NCI-H2107 (cell line): ENCODE data around the gene ETV3L.

Source experiments
- DNase-seq: peaks from one replicate; lab custom pipeline; 2025; lab: John Stamatoyannopoulos, UW

The ETV3L gene

DNA sequence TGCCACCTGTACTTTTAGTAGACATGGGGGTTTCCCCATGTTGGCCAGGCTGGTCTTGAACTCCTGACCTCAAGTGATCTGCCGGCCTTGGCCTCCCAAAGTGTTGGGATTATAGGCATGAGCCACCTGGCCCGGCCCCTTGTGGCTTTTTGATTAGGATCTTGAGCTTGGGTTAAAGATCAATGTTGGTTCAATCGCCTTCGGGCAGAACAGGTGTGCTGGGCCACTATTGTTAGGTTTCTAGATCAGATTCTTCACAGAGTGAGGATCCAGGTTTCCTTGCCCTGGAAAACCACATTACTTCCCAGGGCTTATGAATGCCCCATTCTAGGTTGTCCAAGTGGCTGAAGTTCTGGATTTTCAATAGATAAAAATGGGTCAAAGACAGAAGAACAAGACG, 32.5 kb upstream of the ETV3L start:
- DNase-seq: no peak

DNA sequence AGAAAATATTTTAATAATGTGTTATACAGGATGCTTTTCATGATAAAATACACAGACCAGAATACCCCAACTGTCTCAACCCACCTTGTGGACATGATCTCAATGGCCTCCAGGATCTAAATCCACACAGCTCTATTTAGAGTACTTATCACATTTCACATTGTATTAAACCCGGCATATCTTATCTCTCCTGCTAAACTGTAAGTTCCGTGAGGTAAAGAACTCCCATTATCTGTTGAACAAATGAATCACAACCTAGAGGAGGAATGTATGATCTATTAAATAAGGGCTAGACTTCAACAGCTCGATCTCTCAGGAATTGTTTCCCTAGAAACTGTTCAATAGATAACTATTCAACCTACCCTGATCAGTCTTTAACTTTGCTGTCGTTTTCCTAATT, 31.7 kb upstream of the ETV3L start:
- DNase-seq: no peak

DNA sequence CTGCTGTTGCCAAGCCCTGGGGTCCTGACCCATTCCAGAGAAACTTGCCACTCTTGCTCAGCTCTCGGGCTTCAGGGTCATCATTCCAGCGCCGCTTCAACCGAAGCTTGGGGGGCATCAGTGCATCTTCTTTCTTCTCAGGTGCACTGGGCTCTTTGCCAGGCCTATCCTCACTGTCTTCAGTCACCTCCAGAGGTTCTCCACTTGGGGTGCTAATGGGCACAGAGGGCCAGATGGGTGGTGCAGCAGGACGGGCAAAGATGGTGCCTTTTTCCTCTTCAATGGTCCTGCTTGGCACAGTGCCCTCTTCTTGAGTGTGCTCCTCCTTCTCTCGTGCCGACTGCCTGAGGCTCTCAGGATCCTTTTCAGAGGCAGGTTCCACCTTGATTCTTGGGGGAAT, 25.2 kb upstream of the ETV3L start:
- no peak for DNase-seq

- no peak for DNase-seq
Measured at GRCh38 chr1:157119448-157119847, 19.8 kb upstream of the ETV3L start.

DNA sequence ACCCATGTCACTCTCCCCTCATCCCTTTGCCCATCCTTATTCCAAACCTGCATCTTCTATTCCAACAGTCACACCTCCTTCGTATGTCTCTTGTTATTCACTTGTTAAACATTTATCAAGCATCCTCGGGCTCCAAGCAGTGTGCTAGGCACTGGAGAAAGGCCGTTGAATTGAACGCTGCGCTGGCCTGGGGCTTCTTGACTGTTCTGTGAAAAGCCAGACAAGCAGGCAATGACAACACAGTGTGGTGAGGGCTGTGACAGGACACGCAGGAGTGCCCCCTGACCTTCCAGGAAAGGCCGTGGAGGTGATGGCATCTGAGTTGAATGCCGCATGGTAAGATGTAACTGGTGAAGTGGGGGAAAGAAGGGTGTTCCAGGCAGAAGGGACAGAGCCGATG, 19.4 kb upstream of the ETV3L start:
- no peak for DNase-seq

DNA sequence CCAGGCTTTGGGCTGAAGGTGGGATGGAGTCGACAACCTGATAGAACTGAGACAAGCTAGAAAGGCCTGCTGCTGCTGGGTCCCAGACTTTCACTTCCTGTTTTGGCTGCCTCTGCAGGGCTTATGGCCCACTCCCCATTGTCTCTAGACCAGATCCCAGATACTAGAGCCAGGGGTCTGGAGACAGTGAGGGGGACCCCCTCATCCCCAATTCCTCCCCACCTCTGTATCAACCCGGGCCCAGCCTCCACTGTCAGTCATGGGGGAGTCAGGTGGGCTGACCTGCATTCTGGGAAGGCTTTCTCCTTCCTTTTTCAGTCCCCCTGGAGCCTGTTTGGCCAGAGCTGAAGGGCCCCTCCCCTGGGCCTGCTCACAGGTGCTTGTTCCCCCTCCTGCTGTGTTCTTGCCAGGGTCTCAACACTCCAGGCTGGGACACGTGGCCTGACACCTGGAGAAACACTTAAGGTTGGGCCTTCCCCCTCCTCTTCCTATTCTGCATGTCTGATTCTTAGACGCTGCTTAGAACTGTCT, 18.0 kb upstream of the ETV3L start:
- DNase-seq: peak; percentile 46

DNA sequence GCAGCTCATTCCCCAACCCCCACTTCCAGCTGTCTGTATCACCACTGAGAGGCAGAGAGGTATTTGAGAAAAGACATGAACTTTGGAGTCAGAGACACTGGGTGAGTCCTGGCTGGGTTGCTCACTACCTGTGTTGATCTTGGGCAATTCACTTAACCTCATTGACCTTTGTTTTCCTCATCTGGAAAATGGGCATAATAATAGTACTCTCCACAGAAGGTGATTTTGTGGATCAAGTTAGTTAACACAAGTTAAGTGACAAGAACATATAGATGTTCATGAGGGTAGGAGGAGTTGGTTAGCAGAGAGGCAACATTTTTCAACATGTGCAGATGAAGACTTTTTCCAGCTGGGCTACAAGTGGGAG, 17.1 kb upstream of the ETV3L start:
- no peak for DNase-seq

DNA sequence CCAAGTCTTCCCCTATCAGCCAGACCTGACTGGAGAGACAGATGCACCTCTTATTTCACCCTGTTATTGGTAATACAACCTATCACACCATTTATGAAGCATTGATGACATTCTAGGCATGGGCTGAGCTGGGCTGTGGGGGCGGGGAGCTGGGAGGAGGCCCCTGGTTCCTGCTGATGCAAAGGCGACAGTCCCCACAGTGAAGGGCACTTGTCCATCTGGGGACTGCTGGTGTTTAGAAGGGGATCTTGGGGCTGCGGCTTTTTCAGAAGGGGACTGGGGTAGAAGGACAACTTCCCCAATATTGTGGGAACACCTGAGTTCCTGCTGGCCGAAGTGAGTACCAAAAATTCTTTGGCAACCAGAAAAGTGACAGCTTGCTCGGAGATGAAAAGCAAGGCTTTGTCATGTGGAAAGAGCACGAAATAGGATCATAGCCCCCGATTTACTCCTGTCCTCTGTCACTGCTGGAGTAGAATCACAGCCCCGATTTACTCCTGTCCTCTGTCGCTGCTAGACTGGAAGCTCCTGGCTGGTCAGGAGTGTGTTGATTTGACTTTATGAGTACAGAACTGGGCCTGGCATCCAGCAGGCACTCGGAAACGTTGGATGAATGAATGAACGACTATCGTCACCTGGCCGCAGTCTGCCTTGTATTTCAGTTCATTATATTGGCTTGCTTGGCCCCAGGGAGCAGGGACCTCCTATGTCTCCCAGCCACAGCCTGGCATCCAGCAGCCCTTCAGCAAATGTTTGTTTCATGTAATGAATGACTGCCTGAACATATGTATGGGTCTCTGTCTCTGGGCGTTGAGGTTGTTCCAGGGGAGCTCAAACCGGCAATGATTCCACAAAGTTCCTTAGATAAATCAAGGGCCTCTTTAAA, 16.5 kb upstream of the ETV3L start:
- no peak for DNase-seq

DNA sequence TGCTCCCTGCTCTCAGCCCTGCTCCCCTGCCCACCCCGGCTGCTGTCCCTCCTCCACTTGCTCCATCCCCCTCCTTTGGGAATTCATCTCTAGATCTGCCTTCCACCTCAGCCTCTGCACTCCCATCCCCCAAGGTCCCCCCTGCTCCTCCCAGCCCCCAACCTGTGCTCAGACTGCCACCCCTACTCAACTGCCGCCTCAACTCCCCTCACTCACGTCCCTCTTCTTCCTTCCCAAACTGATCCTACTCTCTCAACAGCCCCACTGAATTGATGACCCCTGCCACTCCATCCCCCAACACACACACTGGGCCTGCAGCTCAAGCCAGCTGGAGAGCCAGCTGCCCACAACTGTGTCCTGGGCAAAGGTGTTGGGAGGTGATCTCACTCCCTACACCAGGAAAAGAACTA, 15.8 kb upstream of the ETV3L start:
- no peak for DNase-seq

GRCh38 chr1:157114183-157115121, 14.8 kb upstream of the ETV3L start:
- DNase-seq: no peak

DNA sequence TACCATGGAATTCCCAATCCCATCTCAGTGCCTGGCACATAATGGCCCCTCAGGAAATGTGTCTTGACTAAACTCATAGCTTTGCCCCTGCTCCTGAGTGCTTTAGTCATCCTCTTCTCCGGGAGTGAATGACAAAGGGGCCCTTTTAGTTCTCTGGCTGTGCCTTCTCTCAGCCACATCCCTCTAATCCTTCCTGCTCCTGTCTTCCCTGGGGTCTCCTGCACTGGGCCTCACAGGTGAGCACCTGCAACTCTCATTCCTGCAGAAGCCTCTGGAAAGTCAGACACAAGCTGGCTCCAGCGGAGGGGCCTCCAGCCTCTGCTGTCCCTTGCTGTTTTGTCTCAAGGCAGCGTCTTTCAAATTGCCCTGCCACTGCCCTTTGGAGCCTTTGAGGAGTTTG, 14.0 kb upstream of the ETV3L start:
- no peak for DNase-seq

- DNase-seq: no peak
Measured at GRCh38 chr1:157113106-157113505, 13.5 kb upstream of the ETV3L start.

DNA sequence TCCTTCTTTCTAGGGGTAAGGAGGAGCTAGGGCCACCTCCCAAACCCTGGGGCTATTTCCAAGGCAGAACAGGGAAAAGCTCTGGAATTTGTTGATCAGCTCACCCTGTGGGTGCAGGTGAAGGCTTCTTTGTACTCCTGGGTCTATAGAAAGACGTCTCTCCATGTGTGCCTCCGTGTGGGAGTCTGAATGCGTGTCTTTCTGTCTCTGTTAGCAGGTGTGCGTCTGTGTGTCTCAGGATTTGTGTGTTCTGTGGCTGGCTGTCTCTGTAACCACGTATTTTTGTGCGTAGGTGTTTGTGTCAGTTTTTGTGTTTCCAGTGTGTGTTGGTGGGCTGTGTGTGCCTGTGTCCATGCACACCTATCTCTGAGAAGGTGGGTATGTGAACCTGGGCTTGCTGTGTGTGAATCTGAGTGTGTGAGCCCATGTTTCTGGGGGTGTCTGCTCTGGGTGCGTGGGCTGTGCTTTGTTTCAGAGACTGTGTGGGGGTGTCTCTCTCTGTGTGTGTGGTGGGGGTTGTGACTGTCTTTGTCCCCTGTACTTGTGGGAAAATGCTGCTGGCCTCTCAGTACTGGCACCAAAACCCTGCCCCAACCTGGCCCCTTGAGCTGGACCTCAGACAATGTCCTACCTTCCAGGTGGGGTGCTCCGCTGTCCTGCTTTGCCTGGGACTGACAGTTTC, 12.7 kb upstream of the ETV3L start:
- no peak for DNase-seq

- no peak for DNase-seq
Measured at GRCh38 chr1:157111396-157112165, 12.0 kb upstream of the ETV3L start.

DNA sequence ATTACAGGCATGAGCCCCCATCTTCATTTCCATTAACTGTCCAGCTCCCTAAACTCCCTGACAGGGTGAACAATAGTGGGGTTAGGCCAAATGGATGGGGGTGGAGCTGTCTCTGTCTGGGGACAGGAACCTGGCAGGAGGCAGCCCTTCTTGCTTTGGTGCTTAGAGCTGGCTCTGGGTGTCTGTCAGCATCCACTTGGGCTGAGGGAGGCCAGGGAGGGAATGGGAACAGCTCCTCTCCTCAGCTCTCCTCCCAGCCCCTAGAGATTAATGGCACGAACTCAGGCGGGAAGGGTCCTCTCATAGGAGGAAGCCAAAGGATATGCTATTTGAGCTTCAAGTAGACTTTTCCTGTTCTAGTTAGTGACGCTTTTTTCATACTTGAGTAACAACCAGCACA, 11.1 kb upstream of the ETV3L start:
- no peak for DNase-seq

GRCh38 chr1:157110003-157110402, 10.4 kb upstream of the ETV3L start:
- DNase-seq: no peak

- DNase-seq: no peak
Measured at GRCh38 chr1:157108448-157108847, 8.8 kb upstream of the ETV3L start.

- no peak for DNase-seq
Measured at GRCh38 chr1:157107702-157108101, 8.1 kb upstream of the ETV3L start.

GRCh38 chr1:157106813-157107189, 7.2 kb upstream of the ETV3L start:
- DNase-seq: no peak

- DNase-seq: no peak
Measured at GRCh38 chr1:157105988-157106812, 6.6 kb upstream of the ETV3L start.
